NCI-H2171 treated with DMSO at 0.1 percent for 48 hours (cell line): ENCODE measurements around the gene RNASEH2B.

Experiments
- DNase-seq: peaks from one replicate; lab custom pipeline; 2025; lab: John Stamatoyannopoulos, UW

The RNASEH2B gene

GRCh38 chr13:50940509-50940908 lies 30.9 kb downstream of the RNASEH2B start:
- DNase-seq = no peak

GRCh38 chr13:50941146-50941545 lies 31.6 kb downstream of the RNASEH2B start:
- peak; percentile 52 for DNase-seq

GRCh38 chr13:50942630-50943311 lies 33.2 kb downstream of the RNASEH2B start:
- DNase-seq = no peak

DNA sequence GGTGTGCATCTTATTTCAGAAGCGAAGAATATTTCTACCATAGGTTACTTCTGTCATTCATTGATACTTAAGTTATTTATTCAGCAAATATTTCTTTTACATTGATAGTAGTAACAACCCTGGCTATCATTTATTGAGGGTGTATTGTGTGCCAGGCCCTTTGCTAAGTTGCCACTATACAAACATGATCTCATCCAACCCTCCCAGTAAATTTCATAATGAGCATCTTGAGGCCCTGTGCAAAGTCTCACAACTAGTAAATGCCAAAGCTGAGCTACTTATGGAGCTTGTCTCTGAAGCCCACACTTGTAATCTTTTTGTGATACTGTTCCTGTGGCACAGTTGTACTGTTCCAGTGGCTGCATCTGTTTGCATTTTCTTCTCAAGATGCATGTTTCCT lies 36.1 kb downstream of the RNASEH2B start:
- DNase-seq = no peak

DNA sequence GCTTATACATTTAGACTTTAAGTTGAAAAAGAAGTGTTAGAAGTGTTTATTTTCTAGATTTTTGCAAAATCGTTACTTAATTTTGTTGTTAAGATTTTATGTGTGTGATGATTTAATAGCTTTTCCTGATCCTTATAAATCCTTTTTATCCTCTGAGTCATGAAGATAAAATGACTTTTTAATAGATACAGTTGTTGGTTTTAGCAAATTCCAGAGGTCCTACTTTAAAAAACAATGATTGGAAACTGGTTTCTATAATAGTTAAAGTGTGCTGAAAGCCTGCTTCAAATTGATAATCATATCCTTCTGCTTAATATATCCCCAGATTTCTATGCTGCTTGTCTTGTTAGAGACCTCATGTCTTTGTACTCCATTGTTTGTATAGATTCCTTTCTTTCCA lies 39.0 kb downstream of the RNASEH2B start:
- DNase-seq = no peak

DNA sequence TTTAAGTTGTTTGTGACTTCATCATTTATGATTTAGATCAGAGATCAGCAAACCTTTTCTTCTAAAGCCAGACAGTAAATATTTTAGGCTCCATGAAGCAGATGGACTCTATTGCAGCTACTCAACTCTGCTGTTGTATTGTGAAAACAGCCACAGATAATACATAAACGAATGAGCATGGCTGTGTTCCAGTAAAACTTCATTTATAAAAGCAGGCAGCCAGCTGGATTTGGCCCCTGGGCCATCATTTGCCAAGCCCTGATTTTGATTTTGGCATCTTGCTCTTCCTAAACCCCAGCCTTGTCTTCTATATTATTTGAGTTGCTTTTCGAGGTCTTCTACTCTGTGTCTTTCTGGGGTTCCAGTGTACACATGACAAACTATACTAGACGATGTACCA lies 41.3 kb downstream of the RNASEH2B start:
- DNase-seq = no peak

DNA sequence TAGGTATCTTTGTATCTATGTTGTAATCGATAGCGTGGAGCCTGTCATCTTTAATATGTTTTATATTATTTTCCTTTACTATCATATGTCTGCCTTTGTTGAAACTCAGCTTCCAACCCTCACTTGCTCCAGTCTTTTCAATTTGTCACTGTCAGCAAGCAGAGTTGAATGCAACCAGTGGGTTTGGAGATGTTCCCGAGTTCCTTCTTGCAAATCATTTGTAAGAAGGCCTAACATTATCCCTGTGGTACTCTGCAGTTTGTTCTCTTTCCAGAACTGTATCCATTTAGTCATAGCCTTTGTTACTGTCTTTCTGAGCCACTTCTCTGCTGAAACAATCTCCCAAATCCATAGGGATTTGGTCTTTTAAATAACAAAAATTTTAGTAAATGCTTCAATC lies 41.8 kb downstream of the RNASEH2B start:
- DNase-seq = no peak

DNA sequence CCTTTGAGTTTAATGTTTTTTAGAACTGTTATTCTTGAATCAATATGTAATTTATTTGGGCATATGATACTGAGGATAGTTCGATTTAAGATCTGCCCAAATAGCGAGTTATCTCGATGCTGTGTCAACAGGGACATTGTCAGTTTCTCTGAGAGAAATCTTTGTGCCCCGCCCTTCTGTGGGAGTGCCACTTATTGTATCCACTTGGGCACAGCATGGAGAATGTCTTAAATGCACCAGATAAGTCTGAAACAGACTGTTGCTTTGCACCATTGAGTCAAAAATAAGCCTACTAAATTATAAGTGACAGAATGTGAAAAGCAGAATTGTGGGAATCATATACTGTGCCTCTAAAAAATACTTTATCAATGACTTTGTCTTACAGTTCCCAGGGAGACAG lies 45.6 kb downstream of the RNASEH2B start:
- no peak for DNase-seq

DNA sequence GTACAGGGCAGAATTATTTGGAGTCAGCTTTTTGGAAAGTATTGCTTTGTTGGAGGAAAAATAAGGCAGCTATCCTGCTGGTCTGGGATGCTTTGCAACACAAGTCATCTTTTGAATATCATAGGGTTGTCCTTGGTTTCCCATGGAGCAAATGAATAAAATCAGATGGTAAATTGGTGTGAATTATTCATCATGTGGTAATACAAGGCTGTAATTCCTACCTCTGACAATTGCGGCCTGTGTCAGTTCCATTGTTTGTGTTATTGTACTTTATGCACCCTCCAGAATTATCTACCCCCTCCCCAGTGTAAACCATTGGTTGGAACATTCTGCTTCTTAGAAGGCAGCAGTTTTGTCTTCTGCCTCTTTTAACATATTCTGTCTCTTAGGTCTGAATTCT lies 46.2 kb downstream of the RNASEH2B start:
- DNase-seq = no peak

- no peak for DNase-seq
Observed at GRCh38 chr13:50957620-50958019, 48.0 kb downstream of the RNASEH2B start.

- peak; percentile 87 for DNase-seq
Observed at GRCh38 chr13:50969691-50970090, 60.1 kb downstream of the RNASEH2B start.

GRCh38 chr13:50970956-50971355 lies 61.4 kb downstream of the RNASEH2B start:
- no peak for DNase-seq

DNA sequence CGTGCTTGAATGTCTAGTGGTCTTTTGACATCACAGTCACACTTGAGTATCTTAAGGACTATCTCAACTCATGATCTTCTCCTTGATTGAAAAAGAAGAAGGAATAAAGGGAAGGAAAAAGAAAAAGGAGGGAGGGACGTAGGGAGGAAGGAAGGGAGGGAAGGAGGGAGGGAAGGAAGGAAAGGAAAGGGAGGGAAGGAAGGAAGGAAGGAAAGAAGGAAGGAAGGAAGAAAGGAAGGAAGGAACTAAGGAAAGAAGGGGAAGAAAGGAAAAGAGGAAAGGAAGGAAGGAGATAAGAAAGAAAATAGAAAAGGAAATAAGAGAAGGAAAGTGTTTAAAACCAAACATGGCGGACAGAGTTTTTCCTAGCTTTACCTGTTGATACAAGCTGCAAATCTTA lies 64.7 kb downstream of the RNASEH2B start:
- DNase-seq = no peak

DNA sequence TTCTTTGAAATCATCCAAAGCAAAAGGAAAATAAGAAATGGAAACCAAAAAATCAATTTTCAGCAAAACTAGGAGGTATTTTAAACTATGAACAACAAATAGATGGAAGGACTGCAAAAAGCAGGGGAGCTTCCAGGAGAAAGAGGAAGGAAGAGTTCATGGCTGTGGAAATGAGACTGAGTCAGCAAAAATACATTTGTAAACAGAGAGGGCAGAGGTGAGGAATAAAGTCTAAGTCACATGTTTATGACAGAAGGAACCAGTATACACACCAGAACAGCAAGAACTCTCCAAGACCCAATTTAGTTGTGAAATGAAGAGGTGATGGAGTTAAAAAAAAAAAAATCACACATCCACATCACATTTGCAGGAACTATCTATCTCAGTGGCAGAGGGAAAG lies 69.6 kb downstream of the RNASEH2B start:
- no peak for DNase-seq

DNA sequence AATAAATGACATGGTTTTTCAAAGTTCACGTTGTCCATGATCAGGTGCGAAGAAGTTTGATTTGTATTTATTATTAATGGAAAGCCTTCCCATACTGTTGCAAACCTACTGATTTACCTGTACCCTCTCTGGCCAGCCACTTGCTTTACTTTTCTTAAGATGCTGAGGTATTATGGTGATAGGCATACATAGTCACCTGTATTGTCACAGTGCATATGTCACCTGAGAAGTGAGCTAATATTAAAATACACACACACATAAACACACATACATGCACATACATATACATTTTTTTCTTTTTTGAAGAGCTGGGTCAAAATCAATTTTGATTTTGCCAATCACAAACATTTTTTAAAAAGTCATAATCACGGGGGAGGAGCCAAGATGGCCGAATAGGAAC lies 72.1 kb downstream of the RNASEH2B start:
- no peak for DNase-seq

DNA sequence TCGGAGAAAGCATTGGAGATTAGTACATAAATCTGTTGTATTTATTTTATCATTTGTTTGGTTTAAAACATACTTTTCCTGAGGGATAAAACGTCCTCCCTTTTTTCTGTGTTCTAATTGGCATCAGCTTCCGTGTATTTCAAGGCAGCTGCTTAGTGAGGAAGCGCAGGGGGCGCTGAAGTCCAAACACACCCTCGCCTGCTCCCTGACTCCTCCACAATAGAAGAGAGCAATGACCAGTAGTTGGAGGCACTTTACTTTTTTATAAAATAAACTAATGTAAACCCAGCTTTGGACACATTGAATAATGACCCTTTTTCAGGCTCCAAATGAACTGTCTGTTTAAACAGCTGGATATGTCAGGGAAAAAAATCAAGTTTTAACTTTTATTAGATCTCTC lies 79.9 kb downstream of the RNASEH2B start:
- no peak for DNase-seq

DNA sequence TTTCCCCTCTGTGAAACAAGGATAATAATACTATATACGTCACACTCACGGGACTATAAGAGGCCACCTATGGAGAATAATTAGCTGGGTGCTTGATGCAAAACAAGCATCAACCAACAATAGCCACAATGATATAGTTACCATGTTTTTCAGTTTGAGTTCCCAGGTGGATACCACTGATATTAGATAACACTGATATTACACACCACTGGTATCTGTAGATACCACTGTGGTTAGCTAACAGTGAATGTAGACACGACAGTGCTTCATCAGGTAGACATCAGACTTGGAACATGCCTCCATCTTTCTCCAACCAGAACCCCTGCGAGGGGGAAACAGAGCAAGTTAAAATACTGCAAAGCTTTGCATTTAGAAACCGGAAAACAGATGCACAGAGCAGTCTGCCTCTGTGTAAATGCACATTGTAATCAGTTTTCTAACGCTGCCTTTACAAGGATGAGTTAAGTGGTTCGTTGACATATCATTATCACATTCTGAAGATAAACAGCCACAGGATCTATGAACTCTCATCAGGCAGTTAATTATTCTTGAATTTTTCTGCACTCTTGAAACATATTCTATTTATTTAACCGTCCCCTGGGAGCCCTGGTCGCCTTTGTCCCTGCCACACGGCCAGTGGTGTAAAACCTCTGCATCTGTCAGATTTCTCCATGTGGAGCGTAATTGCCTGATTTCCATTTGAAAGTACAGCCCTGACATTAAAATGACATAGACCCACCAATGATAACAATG lies 80.7 kb downstream of the RNASEH2B start:
- DNase-seq = peak; percentile 53

- peak; percentile 48 for DNase-seq
Observed at GRCh38 chr13:50990818-50991506, 81.4 kb downstream of the RNASEH2B start.

DNA sequence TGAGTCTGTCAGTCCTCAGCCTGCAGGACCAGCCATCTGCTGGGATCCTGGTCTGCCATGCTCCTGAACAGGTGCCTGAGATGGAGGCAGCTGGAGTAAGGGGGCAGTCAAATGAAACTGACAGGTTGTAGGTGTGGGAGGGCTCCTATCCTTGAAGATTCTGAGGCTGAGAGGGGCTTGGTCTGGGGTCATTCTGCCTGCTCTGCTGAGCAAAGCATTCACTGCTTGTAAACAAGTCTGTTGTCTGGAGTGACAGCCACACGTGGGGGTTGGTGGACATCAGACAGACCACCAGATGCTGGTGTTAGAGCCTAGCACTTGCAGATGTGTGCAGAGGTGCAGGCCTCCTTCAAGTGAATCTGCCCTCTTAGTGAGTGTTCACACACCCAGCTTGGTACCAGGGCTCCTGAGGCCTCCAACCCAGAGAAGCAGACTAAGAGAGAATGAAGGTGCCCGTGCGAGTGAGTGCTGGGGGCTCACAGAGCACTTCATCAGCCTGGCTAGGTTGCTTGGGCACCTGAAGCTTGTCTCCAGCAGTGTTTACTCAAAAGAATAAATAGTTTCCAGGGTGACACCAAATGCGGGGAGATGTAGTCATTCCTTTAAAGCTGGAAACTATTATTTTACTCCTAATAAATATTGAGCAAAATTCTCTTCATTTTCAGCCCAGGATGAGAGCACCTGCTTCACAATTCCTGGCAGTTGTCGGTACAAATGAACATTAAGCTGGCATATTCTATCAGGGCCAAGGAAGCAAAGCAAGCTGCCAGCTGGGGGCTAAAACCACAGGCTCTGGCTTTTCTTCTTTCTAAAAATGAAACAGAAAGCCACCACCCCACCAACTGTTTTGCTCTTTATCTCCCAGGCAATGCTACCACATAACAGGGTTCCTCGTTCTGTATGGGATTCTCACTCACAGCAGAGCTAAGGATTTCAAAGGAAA lies 82.3 kb downstream of the RNASEH2B start:
- peak; percentile 35 for DNase-seq

DNA sequence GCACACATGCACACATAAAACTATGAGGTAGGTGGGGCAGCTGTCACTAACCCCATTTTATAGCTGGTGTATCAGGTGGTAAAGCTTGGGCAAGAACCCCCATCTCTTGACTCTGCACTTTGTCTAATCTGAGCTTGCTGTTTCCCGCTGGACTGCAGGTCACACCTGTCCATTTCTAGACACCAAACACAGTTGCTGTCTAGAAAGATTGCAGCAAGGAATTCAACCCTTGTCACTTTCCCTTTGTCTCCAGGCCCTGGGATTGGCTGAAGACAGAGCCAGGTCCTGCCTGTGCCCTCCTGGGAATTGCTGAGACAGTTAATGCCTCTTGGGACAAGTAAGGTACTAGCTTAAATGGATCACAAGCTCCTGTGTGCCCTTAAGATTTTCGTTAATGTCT lies 83.8 kb downstream of the RNASEH2B start:
- peak; percentile 64 for DNase-seq

DNA sequence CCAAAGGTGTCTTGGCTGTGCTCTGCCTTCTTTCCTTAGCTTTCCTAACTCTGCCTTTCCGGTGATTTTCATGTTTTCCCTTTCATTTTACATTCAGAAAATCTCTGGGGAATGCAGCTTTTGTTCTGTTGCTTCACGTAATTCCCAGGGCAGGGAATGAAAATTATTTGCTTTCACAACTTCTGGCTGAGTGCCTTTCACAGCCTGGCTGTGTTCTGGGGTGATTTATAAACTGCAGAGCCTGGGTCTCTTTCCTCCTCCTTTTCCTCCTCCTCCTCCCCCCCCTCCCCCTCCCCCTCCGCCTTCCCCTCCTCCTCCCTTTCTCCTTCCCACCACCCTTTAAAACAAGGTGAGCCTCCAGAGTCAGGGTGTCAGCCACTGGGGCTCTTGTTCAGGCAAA lies 84.3 kb downstream of the RNASEH2B start:
- DNase-seq = peak; percentile 57

GRCh38 chr13:50994651-50995050 lies 85.1 kb downstream of the RNASEH2B start:
- peak; percentile 86 for DNase-seq
